HG03575 (cell line): ENCODE data around the gene OR1M1.
"Not testable (repeated sequence)": the region's sequence is repeated elsewhere in the genome, so short reads cannot be mapped to it uniquely, and the experiment has no call there.

Source experiments
- ATAC-seq: cut with Tn5 transposase; IDR thresholded peaks from one replicate; pipeline ENCODE4 v1.9.1; 2021; ENCODE audit not compliant: unreplicated experiment, insufficient number of reproducible peaks, low FRiP score; ENCODE audit errors: extremely low read depth

OR1M1 gene

GRCh38 chr19:9086761-9087160 lies at the start of gene OR1M1:
OR1M1 (plus strand) TSS chr19:9087061; CDS start chr19:9093245, 6,184 bp downstream.
- no peak for ATAC-seq

- ATAC-seq: no peak
These were observed 49.3 kb upstream of the OR1M1 start for GRCh38 chr19:9037400-9038062.

DNA sequence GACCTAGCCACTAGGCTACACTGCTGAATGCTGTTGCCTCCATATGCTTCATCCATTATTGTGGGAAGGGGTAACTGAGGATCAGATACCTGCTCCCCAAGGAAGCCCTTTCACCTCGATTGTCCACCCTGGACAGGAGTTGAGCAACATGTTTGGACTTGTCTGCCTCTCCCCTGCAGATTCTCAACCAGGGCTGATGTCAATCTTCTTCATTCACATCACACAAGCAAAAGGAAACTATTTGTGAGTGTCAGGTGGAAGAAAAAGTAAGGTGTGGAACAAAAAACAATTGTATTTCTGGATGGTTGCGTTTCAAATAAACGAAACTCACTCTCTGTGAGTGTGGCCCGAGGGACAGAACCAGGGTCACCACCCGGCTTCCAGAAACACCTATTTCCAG lies 47.1 kb upstream of the OR1M1 start:
- ATAC-seq: no peak

GRCh38 chr19:9040131-9040530 lies 46.7 kb upstream of the OR1M1 start:
- no peak for ATAC-seq

- no peak for ATAC-seq
These were observed 45.8 kb upstream of the OR1M1 start for GRCh38 chr19:9041023-9041422.

DNA sequence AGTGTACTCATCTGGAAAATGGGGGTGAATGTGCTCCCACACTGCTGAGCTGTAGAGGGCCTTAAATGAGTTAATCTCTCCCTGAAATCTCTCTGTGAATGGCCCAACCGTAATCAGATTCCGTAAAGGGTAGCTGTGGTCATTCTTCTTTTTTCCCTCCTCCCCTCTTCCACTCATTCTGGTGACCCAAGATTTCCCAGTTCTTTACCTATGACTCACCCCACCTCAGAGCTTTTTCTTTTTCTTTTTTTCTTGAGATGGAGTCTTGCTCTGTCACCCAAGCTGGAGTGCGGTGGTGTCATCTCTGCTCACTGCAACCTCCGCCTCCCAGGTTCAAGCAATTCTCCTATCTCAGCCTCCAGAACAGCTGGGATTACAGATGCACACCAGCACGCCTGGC lies 43.3 kb upstream of the OR1M1 start:
- no peak for ATAC-seq

GRCh38 chr19:9044449-9044848 lies 42.4 kb upstream of the OR1M1 start:
- no peak for ATAC-seq

- ATAC-seq: no peak
These were observed 40.2 kb upstream of the OR1M1 start for GRCh38 chr19:9046694-9047093.

DNA sequence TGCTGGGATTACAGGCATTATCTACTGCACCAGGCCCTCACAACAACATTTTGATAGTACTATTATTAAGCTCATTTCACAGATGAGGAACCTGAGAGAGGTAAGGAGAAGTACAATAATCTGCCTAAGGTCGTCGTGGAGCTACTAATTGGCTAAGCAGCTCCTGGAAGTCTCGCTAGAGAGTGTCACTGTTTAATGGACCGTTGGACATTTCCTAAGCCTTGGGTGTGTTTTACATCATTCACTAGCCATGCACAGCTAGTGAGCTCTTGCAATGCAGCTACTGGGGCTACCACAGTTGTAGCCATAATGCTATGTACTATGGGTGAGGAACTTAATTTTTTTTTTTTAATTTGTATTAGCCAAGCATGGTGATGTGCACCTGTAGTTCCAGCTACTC lies 34.0 kb upstream of the OR1M1 start:
- no peak for ATAC-seq

GRCh38 chr19:9053674-9054073 lies 33.2 kb upstream of the OR1M1 start:
- ATAC-seq: not testable (repeated sequence)

DNA sequence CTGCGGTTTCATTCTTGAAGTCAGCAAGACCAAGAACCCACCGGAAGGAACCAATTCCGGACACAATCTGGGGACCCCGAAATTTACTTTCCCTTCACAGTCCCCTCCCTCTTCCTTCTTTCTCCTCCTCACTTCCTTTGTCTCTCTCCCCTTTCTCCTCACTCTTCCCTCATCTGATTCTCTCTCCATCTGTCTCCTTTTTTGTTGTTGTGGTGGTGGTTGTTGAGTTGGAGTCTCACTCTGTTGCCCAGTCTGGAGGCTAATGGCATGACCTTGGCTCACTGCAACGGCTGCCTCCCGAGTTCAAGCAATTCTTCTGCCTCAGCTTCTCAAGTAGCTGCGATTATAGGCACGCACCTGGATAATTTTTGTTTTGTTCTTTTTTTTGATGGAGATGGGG lies 32.7 kb upstream of the OR1M1 start:
- ATAC-seq: no peak

- ATAC-seq: no peak
These were observed 32.1 kb upstream of the OR1M1 start for GRCh38 chr19:9054765-9055164.

- ATAC-seq: not testable (repeated sequence)
These were observed 30.7 kb upstream of the OR1M1 start for GRCh38 chr19:9056131-9056530.

GRCh38 chr19:9057505-9058258 lies 29.2 kb upstream of the OR1M1 start:
- ATAC-seq: no peak

- ATAC-seq: no peak
These were observed 27.8 kb upstream of the OR1M1 start for GRCh38 chr19:9058905-9059667.

GRCh38 chr19:9060564-9061340 lies 26.1 kb upstream of the OR1M1 start:
- no peak for ATAC-seq

- no peak for ATAC-seq
These were observed 25.0 kb upstream of the OR1M1 start for GRCh38 chr19:9061879-9062278.

DNA sequence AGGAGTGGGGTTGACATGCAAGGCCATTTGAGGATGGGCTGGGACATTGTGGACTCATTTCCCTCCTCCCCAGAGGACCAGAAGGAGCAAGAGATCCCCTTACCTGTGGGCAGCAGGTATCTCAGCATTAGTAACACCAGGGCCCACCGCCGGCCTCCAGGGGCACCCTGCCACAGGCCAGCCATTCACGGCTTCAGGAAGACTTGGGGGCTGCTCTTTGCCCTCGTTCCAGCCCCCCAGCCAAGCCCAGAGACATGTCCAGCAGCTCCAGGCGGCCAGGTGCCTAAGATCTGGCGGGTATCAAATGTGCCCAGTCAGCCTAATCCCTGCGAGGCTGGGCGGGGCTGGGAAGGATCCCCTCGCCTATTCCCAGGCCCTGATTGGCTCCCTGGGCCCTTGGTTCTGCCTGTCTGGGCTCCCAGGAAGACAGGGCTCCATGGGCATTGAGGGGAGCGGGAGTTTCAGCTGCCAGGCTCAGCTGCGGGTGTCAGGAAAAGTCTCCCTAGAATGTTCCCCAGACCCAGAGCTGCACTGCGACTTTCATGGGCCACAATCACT lies 21.3 kb upstream of the OR1M1 start:
- no peak for ATAC-seq

DNA sequence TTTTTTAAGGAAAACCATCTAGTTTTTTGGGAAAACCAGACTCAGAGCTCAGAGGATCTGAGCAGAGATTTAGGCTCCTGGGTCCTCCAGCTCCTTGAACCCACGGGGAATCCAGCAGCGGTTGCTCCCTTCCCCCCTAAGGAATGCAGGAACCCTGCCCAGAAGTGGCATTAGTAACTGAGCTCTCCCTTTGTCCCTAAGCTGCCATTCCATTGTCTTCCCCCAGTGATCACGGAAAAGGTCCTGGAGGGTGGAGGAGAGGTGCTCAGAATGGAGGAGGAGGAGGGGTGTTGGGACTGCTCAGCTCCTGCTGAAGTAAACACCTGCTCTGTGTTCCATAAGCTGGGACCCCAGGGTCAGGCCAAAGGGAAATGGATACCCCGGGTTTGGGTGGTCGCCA lies 16.8 kb upstream of the OR1M1 start:
- ATAC-seq: no peak
